K562 (cell line): ENCODE measurements around the gene IRGQ. TPM values are rescaled to one million over a fixed set of nuclear protein-coding genes. Genes with fewer than 3 reads are reported as not detected.

Experiments
- CHD2 ChIP-seq: IDR thresholded peaks from 2 replicates; pipeline ENCODE4 v1.6.1; 2011; ENCODE audit warnings: low read depth, low read length
- DEAF1 ChIP-seq: fragments of 450-650 bp; formaldehyde crosslinking; IDR thresholded peaks from 2 replicates; pipeline ENCODE4 v1.4.0; 2020; ENCODE audit warnings: mild to moderate bottlenecking, moderate library complexity
- KLF1 ChIP-seq: fragments of 450-650 bp; IDR thresholded peaks from 2 replicates; pipeline ENCODE4 v1.6.1; 2016; ENCODE audit warnings: missing genetic modification characterization, missing compliant biosample characterization
- MYNN ChIP-seq, 2 experiments: sonication (generic); formaldehyde crosslinking in 1 of 2; IDR thresholded peaks; 2 replicates each; pipeline versions ENCODE4 v1.5.0 to v1.6.1; 2016 to 2020; ENCODE audit warnings: antibody characterized with exemption in 1 of 2, missing genetic modification reagents in 1 of 2
- PTBP1 ChIP-seq: fragments of 200-400 bp; formaldehyde crosslinking; IDR thresholded peaks from 2 replicates; pipeline ENCODE4 v1.6.1; 2017; ENCODE audit warnings: low read depth, low read length
- SMARCE1 ChIP-seq: fragments of 450-650 bp; IDR thresholded peaks from 2 replicates; pipeline ENCODE4 v1.7.1; 2016; ENCODE audit warnings: mild to moderate bottlenecking
- ZBTB33 ChIP-seq: sonication (generic); formaldehyde crosslinking; IDR thresholded peaks from 2 replicates; pipeline ENCODE4 v1.8.1; 2023; ENCODE audit warnings: mild to moderate bottlenecking, missing genetic modification reagents
- ZFP30 ChIP-seq: fragments of 250-450 bp; sonication (Bioruptor Pico); IDR thresholded peaks from 2 replicates; pipeline ENCODE4 v1.8.0; 2022; ENCODE audit warnings: moderate library complexity, mild to moderate bottlenecking, inconsistent platforms, borderline replicate concordance
- ZNF282 ChIP-seq: sonication (generic); formaldehyde crosslinking; IDR thresholded peaks from 2 replicates; pipeline ENCODE4 v1.8.1; 2023; ENCODE audit warnings: missing genetic modification reagents
- ZNF395 ChIP-seq: fragments of 200-800 bp; sonication (Bioruptor generic); IDR thresholded peaks from 2 replicates; pipeline ENCODE4 v1.6.1; 2017; ENCODE audit warnings: missing genetic modification characterization, missing compliant biosample characterization
- ZNF431 ChIP-seq: sonication (generic); formaldehyde crosslinking; IDR thresholded peaks from 2 replicates; pipeline ENCODE4 v1.8.0; 2022; ENCODE audit warnings: mild to moderate bottlenecking, missing genetic modification reagents
- ZNF584 ChIP-seq: fragments of 200-800 bp; sonication (Bioruptor generic); IDR thresholded peaks from 2 replicates; pipeline ENCODE4 v1.6.1; 2016; ENCODE audit warnings: low read depth, mild to moderate bottlenecking, missing genetic modification characterization, missing compliant biosample characterization
- ZNF668 ChIP-seq: fragments of 250-450 bp; sonication (Bioruptor Pico); IDR thresholded peaks from 2 replicates; pipeline ENCODE4 v1.8.0; 2022; ENCODE audit warnings: mild to moderate bottlenecking, inconsistent platforms
- polyA plus RNA-seq, 8 experiments: library from polyadenylated mRNA; depleted of rRNA in 4 of 8; stranded (reverse) in 5 of 8; unstranded in 3 of 8; fragments of >200 nt; fragmentation: Nextera tagmentation in 2 of 8; fragmentation: Illumina TruSeq in 1 of 8; extraction: Ambion mirVana in 2 of 8; extraction: Trizol in 1 of 8; gene quantifications; 2 replicates each; pipeline versions ENCODE4 v1.2.1 to v1.2.3, GENCODE V29; 2011 to 2014; ENCODE audit warnings: inconsistent platforms in 1 of 8, missing spikeins in 1 of 8
- total RNA-seq, 7 experiments: library from RNA; depleted of rRNA in 6 of 7; stranded (reverse); fragments of >200 nt in 6 of 7; fragmentation: Illumina TruSeq in 2 of 7; extraction: Trizol in 2 of 7; gene quantifications; 2 replicates each; pipeline versions ENCODE4 v1.2.1 to v1.2.3, GENCODE V29; 2011 to 2021; ENCODE audit warnings: low replicate concordance in 1 of 7

The IRGQ gene
- total and polyA plus RNA-seq, 9 of the 15 experiments (the other 6 are each of a cell fraction or from before 2014, with no cell fraction given): 3.5 to 19.2 (median 7.9) TPM

- TF ChIP-seq ZBTB33 (CRISPR knock-in tag) (no peak), CHD2 (no peak; the same call in 1 of the 2 replicates), PTBP1 (no peak), ZNF668 (CRISPR knock-in tag) (no peak), ZNF395 (no peak; the same call in 1 of the 2 replicates), DEAF1 (CRISPR knock-in tag) (no peak), ZFP30 (no peak), ZNF431 (CRISPR knock-in tag) (no peak), SMARCE1 (no peak), KLF1 (no peak), ZNF282 (CRISPR knock-in tag) (no peak), ZNF584 (CRISPR knock-in tag) (no peak), MYNN (IDR thresholded peaks at IDR 0.05) (no peak), MYNN (CRISPR knock-in tag; IDR thresholded peaks at IDR 0.05) (no peak)
Observed at GRCh38 chr19:43575156-43575950, 20.6 kb downstream of the IRGQ start, which contains the start of the genes PINLYP and XRCC1 (continued).
